Left ventricle myocardium inferior (tissue), 1 donor: Measurements from ENCODE around the gene MTCL1. TPM values are rescaled to one million over a fixed set of nuclear protein-coding genes. Genes with fewer than 3 reads are reported as not detected.

Experiments used
- DNase-seq: peaks from one replicate; pipeline ENCODE4 v3.0.0-alpha.2; 2020
- H3K27ac ChIP-seq: fragments of 200-600 bp; replicated peaks from 2 replicates; pipeline ENCODE4 v1.8.0; 2021
- H3K27me3 ChIP-seq: fragments of 200-600 bp; 2 replicates; pipeline ENCODE4 v1.8.0; 2021; ENCODE audit warnings: low read depth
- H3K36me3 ChIP-seq: fragments of 200-600 bp; 2 replicates; pipeline ENCODE4 v1.8.0; 2021
- H3K4me1 ChIP-seq: fragments of 200-600 bp; 2 replicates; pipeline ENCODE4 v1.8.0; 2021
- H3K4me3 ChIP-seq: fragments of 200-600 bp; 2 replicates; pipeline ENCODE4 v1.8.0; 2021; ENCODE audit warnings: mild to moderate bottlenecking, moderate library complexity
- H3K9me3 ChIP-seq: fragments of 200-600 bp; replicated peaks from 2 replicates; pipeline ENCODE4 v1.8.0; 2021
- intact Hi-C: fragments of 100-400 bp; cut with micrococcal nuclease; formaldehyde crosslinking; loops from one replicate; pipeline ENCODE4 v1.11.0; 2022
- total RNA-seq: library from RNA; stranded (reverse); fragmentation: NEBNext Ultra II Directional; extraction: Animal tissue kit (Norgen Biotek cat#: 25700); gene quantifications from one replicate; pipeline ENCODE4 v1.2.1, GENCODE V29; 2021
- TF ChIP-seq, protein P1 (sequence below): fragments of 200-600 bp; IDR thresholded peaks from 2 replicates; pipeline ENCODE4 v1.8.0; 2021; ENCODE audit warnings: antibody characterized with exemption, mild to moderate bottlenecking, borderline replicate concordance
- donor health status: DM: no; HTN: yes; CAD: no; lungs with severe emphysema.

Gene MTCL1
- total RNA-seq, 1 donor from 2014 or later: 9.1 TPM

DNA sequence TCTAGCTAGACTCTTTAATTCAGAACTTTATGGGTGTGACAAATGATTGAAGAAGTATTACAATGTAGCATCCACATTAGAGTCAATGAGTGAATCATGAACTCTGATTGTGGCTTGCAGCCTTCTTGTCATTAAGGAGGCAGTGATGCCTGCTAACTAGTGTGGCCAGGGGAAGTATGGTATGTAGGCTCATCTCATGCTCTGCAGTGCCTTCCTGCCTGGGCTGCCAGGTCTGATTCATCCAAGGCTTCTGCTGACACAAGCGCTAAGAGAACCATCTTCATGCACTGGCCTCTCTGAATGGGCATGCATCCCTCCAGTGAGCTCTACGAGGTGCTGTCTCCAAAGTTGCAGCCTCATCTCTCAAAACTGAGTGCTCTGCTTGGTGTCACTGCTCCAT is 144.3 kb downstream of the MTCL1 start:
- Histone ChIP-seq H3K9me3 (no peaks in the 10 kb centered on the region), H3K4me3 (no peak overlapping the region), H3K27me3 (peaks cover 4% of the 10 kb centered on the region), H3K27ac (no peak overlapping the region), H3K4me1 (peaks cover 20% of the 10 kb centered on the region), H3K36me3 (no peaks in the 10 kb centered on the region)
- DNase-seq: no peak
- TF ChIP-seq, protein P1, sequence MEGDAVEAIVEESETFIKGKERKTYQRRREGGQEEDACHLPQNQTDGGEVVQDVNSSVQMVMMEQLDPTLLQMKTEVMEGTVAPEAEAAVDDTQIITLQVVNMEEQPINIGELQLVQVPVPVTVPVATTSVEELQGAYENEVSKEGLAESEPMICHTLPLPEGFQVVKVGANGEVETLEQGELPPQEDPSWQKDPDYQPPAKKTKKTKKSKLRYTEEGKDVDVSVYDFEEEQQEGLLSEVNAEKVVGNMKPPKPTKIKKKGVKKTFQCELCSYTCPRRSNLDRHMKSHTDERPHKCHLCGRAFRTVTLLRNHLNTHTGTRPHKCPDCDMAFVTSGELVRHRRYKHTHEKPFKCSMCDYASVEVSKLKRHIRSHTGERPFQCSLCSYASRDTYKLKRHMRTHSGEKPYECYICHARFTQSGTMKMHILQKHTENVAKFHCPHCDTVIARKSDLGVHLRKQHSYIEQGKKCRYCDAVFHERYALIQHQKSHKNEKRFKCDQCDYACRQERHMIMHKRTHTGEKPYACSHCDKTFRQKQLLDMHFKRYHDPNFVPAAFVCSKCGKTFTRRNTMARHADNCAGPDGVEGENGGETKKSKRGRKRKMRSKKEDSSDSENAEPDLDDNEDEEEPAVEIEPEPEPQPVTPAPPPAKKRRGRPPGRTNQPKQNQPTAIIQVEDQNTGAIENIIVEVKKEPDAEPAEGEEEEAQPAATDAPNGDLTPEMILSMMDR: no peak
- intact Hi-C loops: no loop called here

- no peaks in the 10 kb centered on the region for H3K36me3 ChIP-seq
- TF ChIP-seq, protein P1: no peak
- no peak overlapping the region for H3K27ac ChIP-seq
- H3K4me1 ChIP-seq: peaks cover 17% of the 10 kb centered on the region
- DNase-seq: no peak
- no peak overlapping the region for H3K4me3 ChIP-seq
- no peaks in the 10 kb centered on the region for H3K9me3 ChIP-seq
- H3K27me3 ChIP-seq: peaks cover 4% of the 10 kb centered on the region
- intact Hi-C loops: no loop called here
These were observed 146.3 kb downstream of the MTCL1 start for GRCh38 chr18:8851659-8852058.

- Histone ChIP-seq H3K36me3 (no peaks in the 10 kb centered on the region), H3K9me3 (no peaks in the 10 kb centered on the region)
These were observed 149.2 kb downstream of the MTCL1 start for GRCh38 chr18:8854550-8854949.

GRCh38 chr18:8854962-8855361 is 149.6 kb downstream of the MTCL1 start:
- Histone ChIP-seq H3K27me3 (peaks cover 4% of the 10 kb centered on the region), H3K4me3 (no peak overlapping the region), H3K4me1 (no peaks in the 10 kb centered on the region), H3K36me3 (no peaks in the 10 kb centered on the region), H3K27ac (no peak overlapping the region), H3K9me3 (no peaks in the 10 kb centered on the region)
- TF ChIP-seq, protein P1: no peak
- intact Hi-C loops: no loop called here
- no peak for DNase-seq

More at GRCh38 chr18:8854550-8854949, 149.2 kb downstream of the MTCL1 start:
- Histone ChIP-seq H3K4me3 (no peak overlapping the region), H3K27me3 (peaks cover 4% of the 10 kb centered on the region), H3K4me1 (no peaks in the 10 kb centered on the region), H3K27ac (no peak overlapping the region)
- DNase-seq: no peak
- intact Hi-C loops: no loop called here
- TF ChIP-seq, protein P1: no peak

- TF ChIP-seq, protein P1: no peak
- Histone ChIP-seq H3K27me3 (peaks cover 4% of the 10 kb centered on the region), H3K9me3 (no peaks in the 10 kb centered on the region), H3K27ac (no peak overlapping the region), H3K4me3 (no peak overlapping the region), H3K36me3 (no peaks in the 10 kb centered on the region), H3K4me1 (no peaks in the 10 kb centered on the region)
- DNase-seq: no peak
- intact Hi-C loops: no loop called here
These were observed 150.9 kb downstream of the MTCL1 start for GRCh38 chr18:8856212-8856611.
